ENCODE measurements around the gene ACP6. TPM values are rescaled to one million over a fixed set of nuclear protein-coding genes. Genes with fewer than 3 reads are reported as not detected.
A peak's percentile ranks its signal among the peaks of the same experiment; 100 is the strongest.

The ACP6 gene
- total and polyA plus RNA-seq, 2 of the 13 experiments (the other 11 are each of a cell fraction or from before 2014, with no cell fraction given), result 18.1 to 33.7 TPM

DNA sequence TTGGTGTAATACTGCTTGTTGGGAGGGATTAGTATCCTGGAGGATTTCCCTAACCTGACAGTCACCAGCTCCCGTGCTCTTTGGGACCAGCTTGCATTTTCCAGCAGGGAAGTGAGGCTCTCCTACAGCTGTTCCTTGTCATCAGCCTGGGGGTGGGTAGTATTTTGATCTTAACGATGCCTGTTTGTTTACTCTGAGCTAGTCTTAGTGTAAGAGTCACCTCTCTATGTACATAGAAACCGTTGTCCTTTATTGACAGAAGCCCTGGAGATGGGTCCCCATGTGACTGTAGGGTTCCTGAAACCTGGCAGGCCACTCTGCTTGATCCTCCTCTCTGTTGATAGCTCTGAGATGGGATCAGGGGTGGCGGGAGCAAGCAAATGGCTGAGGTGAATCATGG, 58.0 kb downstream of the ACP6 start (continued):
- TF ChIP-seq PHF21A (CRISPR knock-in tag; IDR thresholded peaks at IDR 0.05), result peak; percentile 58; the same call in 1 of the 2 replicates
- no peak for TF ChIP-seq RBM39 (IDR thresholded peaks at IDR 0.05; ENCODE audit: low read depth, low read length, poor library complexity, severe bottlenecking)
- TF ChIP-seq ZNF510 (CRISPR knock-in tag; IDR thresholded peaks at IDR 0.05; ENCODE audit: low read depth), result no peak
- no peak for TF ChIP-seq ZFY (CRISPR knock-in tag; IDR thresholded peaks at IDR 0.05)
- no peak for TF ChIP-seq NFKB2 (CRISPR knock-in tag; IDR thresholded peaks at IDR 0.05; ENCODE audit: borderline replicate concordance)
- no peak for TF ChIP-seq PHF5A (CRISPR knock-in tag; IDR thresholded peaks at IDR 0.05; ENCODE audit: low read depth, unreplicated experiment)
- peak; percentile 18; the same call in 1 of the 2 replicates for TF ChIP-seq SOX13 (IDR thresholded peaks at IDR 0.05)
- TF ChIP-seq SOX13 (CRISPR knock-in tag; conservative IDR thresholded peaks at IDR 0.05 in 1 of 2, IDR thresholded peaks at IDR 0.05 in 1 of 2), result peak in 1 of 2 experiments; percentile 85; a peak in 2 of 4 replicates
- peak; percentile 19; the same call in 1 of the 2 replicates for TF ChIP-seq MIER3 (CRISPR knock-in tag; IDR thresholded peaks at IDR 0.05; ENCODE audit: borderline replicate concordance)
- peak; percentile 61; the same call in 1 of the 2 replicates for TF ChIP-seq TGIF2 (CRISPR knock-in tag; IDR thresholded peaks at IDR 0.05)
- TF ChIP-seq CEBPB (IDR thresholded peaks at IDR 0.05; ENCODE audit: borderline replicate concordance, low read depth, low read length), result no peak
- no peak for TF ChIP-seq RFXAP (CRISPR knock-in tag; IDR thresholded peaks at IDR 0.05; ENCODE audit: borderline replicate concordance)
- no peak for TF ChIP-seq ZNF484 (CRISPR knock-in tag; IDR thresholded peaks at IDR 0.05; ENCODE audit: borderline replicate concordance, low read depth)
- no peak for TF ChIP-seq ZNF605 (CRISPR knock-in tag; IDR thresholded peaks at IDR 0.05)
- no peak for TF ChIP-seq ZNF558 (CRISPR knock-in tag; IDR thresholded peaks at IDR 0.05; ENCODE audit: borderline replicate concordance)
- TF ChIP-seq PRMT3 (CRISPR knock-in tag; IDR thresholded peaks at IDR 0.05; ENCODE audit: borderline replicate concordance, low read depth), result no peak
- TF ChIP-seq MIER2 (CRISPR knock-in tag; IDR thresholded peaks at IDR 0.05), result no peak
- TF ChIP-seq RBM22 (optimal IDR thresholded peaks at IDR 0.05; ENCODE audit: low read length), result no peak
- no peak for TF ChIP-seq POLR2G (IDR thresholded peaks at IDR 0.05; ENCODE audit: low read depth, low read length)
- TF ChIP-seq RARG (CRISPR knock-in tag; IDR thresholded peaks at IDR 0.05; ENCODE audit: low read depth), result no peak
- peak; percentile 80 for TF ChIP-seq RFX3 (CRISPR knock-in tag; IDR thresholded peaks at IDR 0.05)
- TF ChIP-seq, protein P1, sequence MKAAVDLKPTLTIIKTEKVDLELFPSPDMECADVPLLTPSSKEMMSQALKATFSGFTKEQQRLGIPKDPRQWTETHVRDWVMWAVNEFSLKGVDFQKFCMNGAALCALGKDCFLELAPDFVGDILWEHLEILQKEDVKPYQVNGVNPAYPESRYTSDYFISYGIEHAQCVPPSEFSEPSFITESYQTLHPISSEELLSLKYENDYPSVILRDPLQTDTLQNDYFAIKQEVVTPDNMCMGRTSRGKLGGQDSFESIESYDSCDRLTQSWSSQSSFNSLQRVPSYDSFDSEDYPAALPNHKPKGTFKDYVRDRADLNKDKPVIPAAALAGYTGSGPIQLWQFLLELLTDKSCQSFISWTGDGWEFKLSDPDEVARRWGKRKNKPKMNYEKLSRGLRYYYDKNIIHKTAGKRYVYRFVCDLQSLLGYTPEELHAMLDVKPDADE (CRISPR knock-in tag; IDR thresholded peaks at IDR 0.05), result no peak
- 0 out of 2 replicates have a peak, but pooled peaks have one; percentile 70 for TF ChIP-seq RERE (CRISPR knock-in tag; IDR thresholded peaks at IDR 0.05; ENCODE audit: low read depth)
- peak; percentile 81; the same call in 1 of the 2 replicates for TF ChIP-seq MYNN (CRISPR knock-in tag; IDR thresholded peaks at IDR 0.05; ENCODE audit: low read depth)
